GM12801 (cell line): Measurements from ENCODE around the gene TUBGCP6.

Experiments used
- CTCF ChIP-seq: IDR thresholded peaks from one replicate; pipeline ENCODE4 v1.5.1; 2011; ENCODE audit warnings: control low read depth; ENCODE audit not compliant: insufficient read length; ENCODE audit errors: extremely low read depth

Gene TUBGCP6

GRCh38 chr22:50243685-50244419, 971 bp downstream of the TUBGCP6 start:
- no peak for TF ChIP-seq CTCF

- TF ChIP-seq CTCF = no peak
Observed at GRCh38 chr22:50242406-50242949, 2.3 kb downstream of the TUBGCP6 start.

- TF ChIP-seq CTCF = no peak
Observed at GRCh38 chr22:50238755-50239154, 6.1 kb downstream of the TUBGCP6 start.

- TF ChIP-seq CTCF = no peak
Observed at GRCh38 chr22:50236731-50237409, 8.0 kb downstream of the TUBGCP6 start.

- no peak for TF ChIP-seq CTCF
Observed at GRCh38 chr22:50233223-50233622, 11.6 kb downstream of the TUBGCP6 start.

- no peak for TF ChIP-seq CTCF
Observed at GRCh38 chr22:50232481-50233151, 12.2 kb downstream of the TUBGCP6 start.

- no peak for TF ChIP-seq CTCF
Observed at GRCh38 chr22:50229370-50229769, 15.5 kb downstream of the TUBGCP6 start.
